Panc1 (cell line): ENCODE measurements around the gene CENPP. TPM values are rescaled to one million over a fixed set of nuclear protein-coding genes. Genes with fewer than 3 reads are reported as not detected.
A peak's percentile ranks its signal among the peaks of the same experiment; 100 is the strongest.

Experiments used
- ATAC-seq: fragments of 200-7000 bp; cut with Tn5 transposase; 2 replicates; pipeline ENCODE4 v1.9.1; 2020; ENCODE audit warnings: mild to moderate bottlenecking, moderate library complexity
- BruUV-seq: library from RNA; stranded (reverse); fragments of 400-500 nt; replicated peaks from 2 replicates; lab custom pipeline; 2021; lab: Mats Ljungman, UMichigan
- CTCF ChIA-PET: fragments of 300-600 bp; sonication (Branson Sonifier 250); formaldehyde crosslinking; loops from one replicate; lab custom pipeline; 2022; ENCODE audit warnings: antibody characterized with exemption; lab: Charles Lee
- POLR2A ChIA-PET: fragments of 300-600 bp; sonication (Branson Sonifier 250); formaldehyde crosslinking; loops from one replicate; lab custom pipeline; 2022; ENCODE audit warnings: antibody characterized with exemption; lab: Charles Lee
- DNase-seq: peaks from one replicate; pipeline ENCODE4 v3.0.0-alpha.2; 2010; ENCODE audit warnings: low read depth, low spot score
- H3K27ac ChIP-seq: 2 replicates; pipeline ENCODE4 v1.5.1; 2011; ENCODE audit warnings: mild to moderate bottlenecking, low read length, inconsistent platforms
- H3K27me3 ChIP-seq: fragments of 200-500 bp; sonication (Bioruptor generic); 2 replicates; pipeline ENCODE4 v1.6.0; 2014; ENCODE audit warnings: low read length, inconsistent platforms; ENCODE audit not compliant: control insufficient read depth, insufficient read depth
- H3K36me3 ChIP-seq: fragments of 200-500 bp; sonication (Bioruptor generic); 2 replicates; pipeline ENCODE4 v1.5.1; 2014; ENCODE audit warnings: inconsistent platforms, mild to moderate bottlenecking, low read length, moderate library complexity; ENCODE audit not compliant: control insufficient read depth, insufficient read depth
- H3K4me1 ChIP-seq: 2 replicates; pipeline ENCODE4 v1.5.1; 2011; ENCODE audit warnings: inconsistent platforms, mild to moderate bottlenecking, low read length, moderate library complexity; ENCODE audit not compliant: control insufficient read depth, insufficient read depth
- H3K4me3 ChIP-seq, 2 experiments: 2 replicates each; pipeline ENCODE4 v1.5.1; 2011 to 2012; ENCODE audit warnings: low read depth in 2 of 2, low read length in 2 of 2, mild to moderate bottlenecking in 2 of 2, inconsistent platforms in 1 of 2, moderate library complexity in 1 of 2
- H3K9me3 ChIP-seq: fragments of 200-500 bp; sonication (Bioruptor generic); 2 replicates; pipeline ENCODE4 v1.5.1; 2014; ENCODE audit warnings: low read depth, mild to moderate bottlenecking, inconsistent platforms, low read length, moderate library complexity; ENCODE audit not compliant: control insufficient read depth, insufficient read depth
- CTCF ChIP-seq: fragments of 450-650 bp; IDR thresholded peaks from 2 replicates; pipeline ENCODE4 v1.5.1; 2017; ENCODE audit warnings: mild to moderate bottlenecking
- POLR2AphosphoS5 ChIP-seq: IDR thresholded peaks from 2 replicates; pipeline ENCODE4 v1.6.1; 2012; ENCODE audit warnings: mild to moderate bottlenecking, low read depth, low read length, moderate library complexity
- REST ChIP-seq, 2 experiments: IDR thresholded peaks; 2 replicates each; pipeline ENCODE4 v1.6.1; 2011 to 2012; ENCODE audit warnings: low read depth in 2 of 2, control low read depth in 1 of 2, low read length in 1 of 2, mild to moderate bottlenecking in 1 of 2, moderate library complexity in 1 of 2; ENCODE audit not compliant: insufficient read depth in 1 of 2
- SIN3A ChIP-seq: IDR thresholded peaks from 2 replicates; pipeline ENCODE4 v1.6.1; 2012; ENCODE audit warnings: low read depth, mild to moderate bottlenecking, low read length, moderate library complexity, borderline replicate concordance; ENCODE audit not compliant: insufficient read depth
- TCF7L2 ChIP-seq: IDR thresholded peaks from 2 replicates; pipeline ENCODE4 v1.6.1; 2011; ENCODE audit warnings: mild to moderate bottlenecking, low read depth, low read length, inconsistent platforms
- in situ Hi-C: cut with HindIII; loops from 2 replicates; pipeline ENCODE4 v1.10.0; 2016; ENCODE audit warnings: low sequenced_read_pairs, low pct_unique_long_range_greater_than_20kb
- intact Hi-C: fragments of 100-400 bp; cut with micrococcal nuclease; formaldehyde crosslinking; loops from one replicate; pipeline ENCODE4 v1.10.0; 2022; ENCODE audit not compliant: unreplicated experiment
- total RNA-seq: library from RNA; stranded (reverse); gene quantifications from one replicate; pipeline ENCODE4 v1.2.1, GENCODE V29; 2021; ENCODE audit not compliant: unreplicated experiment

The CENPP gene
- total RNA-seq, 1 experiment from 2014 or later, result 6.7 TPM

GRCh38 chr9:92324431-92324830 lies 1.3 kb upstream of the CENPP start:
- Histone ChIP-seq H3K36me3 (peaks cover 14% of the 10 kb centered on the region), H3K4me3 (peak overlapping the region; percentile 91 to 97), H3K9me3 (no peaks in the 10 kb centered on the region), H3K4me1 (peaks cover 4% of the 10 kb centered on the region; the same call in 1 of the 2 replicates), H3K27ac (peak overlapping the region; percentile 99), H3K27me3 (no peaks in the 10 kb centered on the region)
- in situ Hi-C loops (no loop called here), intact Hi-C loops (loop anchor here (10.0 kb wide), 1 partner anchor 120 kb away; no protein-coding TSS in a partner anchor)
- CTCF ChIA-PET, result no interaction called here
- no TSS peak for BruUV-seq
- TF ChIP-seq CTCF (no peak), REST (IDR thresholded peaks at IDR 0.05; ENCODE audit: insufficient read depth in 1 of 2, low read depth in 2 of 2, low read length in 1 of 2) (no peak), SIN3A (no peak), TCF7L2 (no peak), POLR2AphosphoS5 (no peak)
- no peak for DNase-seq
- POLR2A ChIA-PET, result no interaction called here
- ATAC-seq, result no peak

- intact Hi-C loops (loop anchor here (10.0 kb wide), 1 partner anchor 120 kb away; no protein-coding TSS in a partner anchor), in situ Hi-C loops (no loop called here)
- Histone ChIP-seq H3K36me3 (peaks cover 14% of the 10 kb centered on the region), H3K27me3 (no peaks in the 10 kb centered on the region), H3K4me1 (peaks cover 4% of the 10 kb centered on the region; the same call in 1 of the 2 replicates), H3K9me3 (no peaks in the 10 kb centered on the region), H3K4me3 (peak overlapping the region; percentile 91 to 97), H3K27ac (peak overlapping the region; percentile 99)
- ChIA-PET CTCF (no interaction called here), POLR2A (interaction anchor here (0.6 kb wide), 1 partner anchor 355 kb away, joined by 3 read pairs; no protein-coding TSS in a partner anchor)
- DNase-seq, result no peak
- TF ChIP-seq CTCF (no peak), REST (IDR thresholded peaks at IDR 0.05; ENCODE audit: insufficient read depth in 1 of 2, low read depth in 2 of 2, low read length in 1 of 2) (no peak), TCF7L2 (no peak)
- peak; percentile 54 for ATAC-seq
- TSS peak; percentile 87 for BruUV-seq
Observed at GRCh38 chr9:92324889-92325268, 874 bp upstream of the CENPP start.
